Mesodermal cell (in vitro differentiated cells): ENCODE measurements around the gene CD70.

ENCODE experiments used
- H3K27ac ChIP-seq: 2 replicates; pipeline ENCODE4 v1.7.0; 2013; ENCODE audit warnings: mild to moderate bottlenecking, low read depth, low read length, moderate library complexity; ENCODE audit not compliant: severe bottlenecking
- H3K36me3 ChIP-seq: 2 replicates; pipeline ENCODE4 v1.7.1; 2013; ENCODE audit warnings: mild to moderate bottlenecking, low read length, moderate library complexity; ENCODE audit not compliant: control insufficient read depth, insufficient read depth
- H3K4me1 ChIP-seq: one replicate; pipeline ENCODE4 v1.7.1; 2013; ENCODE audit warnings: mild to moderate bottlenecking, low read length; ENCODE audit not compliant: insufficient read depth, control insufficient read depth, poor library complexity, severe bottlenecking
- H3K4me3 ChIP-seq: 2 replicates; pipeline ENCODE4 v1.7.0; 2013; ENCODE audit warnings: low read length, control low read depth, mild to moderate bottlenecking; ENCODE audit not compliant: insufficient read depth, poor library complexity, severe bottlenecking; ENCODE audit errors: extremely low read depth
- H3K9me3 ChIP-seq: 2 replicates; pipeline ENCODE4 v1.7.1; 2013; ENCODE audit warnings: mild to moderate bottlenecking, low read length, moderate library complexity; ENCODE audit not compliant: control insufficient read depth
- WGBS, 2 experiments: methylation state at CpG; one replicate each; pipeline ENCODE4 v1.1.5; 2013; ENCODE audit warnings: missing lambda C conversion rate in 2 of 2; ENCODE audit not compliant: insufficient coverage in 2 of 2; 5-methylcytosine and 5-hydroxymethylcytosine counted together

The CD70 gene

GRCh38 chr19:6540918-6541689 lies 49.8 kb downstream of the CD70 start:
- no peaks in the 10 kb centered on the region for H3K4me1 ChIP-seq
- peaks cover 14% of the 10 kb centered on the region for H3K9me3 ChIP-seq
- 74 to 80% methylated on average over 8 to 9 of the region's 13 CpGs for WGBS, 2 experiments
- H3K4me3 ChIP-seq: no peak overlapping the region
- H3K36me3 ChIP-seq: peaks cover 1% of the 10 kb centered on the region
- H3K27ac ChIP-seq: no peak overlapping the region

DNA sequence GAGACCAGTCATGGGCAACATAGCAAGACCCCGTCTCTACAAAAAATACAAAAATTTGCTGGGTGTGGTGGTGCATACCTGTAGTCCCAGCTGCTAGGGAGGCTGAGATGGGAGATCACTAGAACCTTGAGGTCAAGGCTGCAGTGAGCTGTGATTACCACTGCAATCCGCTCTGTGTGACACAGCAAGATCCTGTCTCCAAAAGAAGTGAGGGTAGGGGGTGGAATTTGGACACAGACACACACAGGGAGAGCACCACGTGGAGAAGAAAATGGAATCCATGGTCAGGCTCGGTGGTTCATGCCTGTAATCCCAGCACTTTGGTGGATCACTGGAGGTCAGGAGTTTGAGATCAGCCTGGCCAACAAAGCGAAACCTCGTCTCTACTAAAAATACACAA lies 51.4 kb downstream of the CD70 start:
- WGBS, 2 experiments: 86 to 92% methylated on average over 5 of the region's 6 CpGs
- Histone ChIP-seq H3K9me3 (peaks cover 15% of the 10 kb centered on the region), H3K27ac (no peak overlapping the region), H3K4me3 (no peak overlapping the region), H3K4me1 (no peaks in the 10 kb centered on the region), H3K36me3 (peaks cover 14% of the 10 kb centered on the region)
